HCEC 1CT (cell line): ENCODE results near the gene CFHR1.
"Not testable (repeated sequence)": the region's sequence is repeated elsewhere in the genome, so short reads cannot be mapped to it uniquely, and the experiment has no call there.

Source experiments
- DNase-seq: peaks from one replicate; pipeline ENCODE4 v3.0.0-alpha.2; 2017

Gene CFHR1

DNA sequence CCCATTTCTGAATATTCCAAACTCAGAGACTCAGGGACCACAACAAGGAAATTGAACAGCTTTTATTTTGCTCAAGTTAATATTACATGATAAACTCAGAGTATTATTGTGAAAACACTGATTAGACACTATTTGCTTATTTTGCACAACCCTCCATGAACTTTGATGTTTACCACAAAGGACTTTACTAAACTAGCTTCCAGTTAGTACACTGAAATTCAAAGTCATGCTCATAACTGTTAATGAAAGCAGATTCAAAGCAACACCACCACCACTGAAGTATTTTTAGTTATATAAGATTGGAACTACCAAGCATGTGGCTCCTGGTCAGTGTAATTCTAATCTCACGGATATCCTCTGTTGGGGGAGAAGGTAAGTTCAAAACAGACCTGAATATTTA, at the start of gene CFHR1:
TSS of gene CFHR1 (plus strand) at position 201 of the 400 bp plus-strand sequence. CDS start at position 315, 114 bp downstream.
- DNase-seq = not testable (repeated sequence)

GRCh38 chr1:196769823-196770222, 49.7 kb upstream of the CFHR1 start:
- not testable (repeated sequence) for DNase-seq

DNA sequence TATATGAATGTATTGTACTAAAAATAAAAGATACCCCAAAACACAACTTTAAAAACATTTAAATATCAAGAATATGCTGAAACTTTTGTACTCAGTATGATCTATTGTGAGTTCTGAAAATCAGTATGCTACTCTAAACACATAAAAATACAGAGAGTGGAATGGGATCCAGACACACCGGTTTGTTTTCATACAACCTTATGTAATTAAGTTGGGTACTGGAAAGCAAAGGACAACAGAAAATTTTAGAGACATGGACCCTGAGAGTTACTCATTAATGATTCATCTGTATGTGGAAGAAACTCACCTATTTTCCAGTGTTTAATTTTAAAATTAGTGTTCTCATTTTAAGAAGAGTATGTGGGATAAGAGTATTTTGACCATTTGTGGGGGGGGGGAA, 45.8 kb upstream of the CFHR1 start:
- DNase-seq = no peak

DNA sequence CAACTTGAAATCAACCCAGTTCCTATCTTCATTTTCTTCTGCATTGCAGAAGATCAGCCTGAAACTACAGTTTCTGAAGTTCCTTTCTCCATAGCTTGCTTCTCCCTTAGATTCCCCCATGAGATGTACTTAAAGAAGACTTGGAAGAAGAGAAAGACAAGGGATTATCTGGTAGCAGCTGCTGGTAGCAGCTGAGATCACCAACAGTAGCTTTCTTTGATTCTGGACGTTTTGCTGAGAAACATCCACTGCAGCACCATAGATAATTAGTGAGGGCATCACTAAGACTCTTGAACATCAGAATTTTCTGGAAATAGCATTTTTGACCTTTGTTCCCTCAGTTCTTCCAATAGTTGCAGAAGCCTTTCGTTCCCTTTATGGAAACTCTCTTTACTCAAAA, 45.4 kb upstream of the CFHR1 start:
- no peak for DNase-seq

DNA sequence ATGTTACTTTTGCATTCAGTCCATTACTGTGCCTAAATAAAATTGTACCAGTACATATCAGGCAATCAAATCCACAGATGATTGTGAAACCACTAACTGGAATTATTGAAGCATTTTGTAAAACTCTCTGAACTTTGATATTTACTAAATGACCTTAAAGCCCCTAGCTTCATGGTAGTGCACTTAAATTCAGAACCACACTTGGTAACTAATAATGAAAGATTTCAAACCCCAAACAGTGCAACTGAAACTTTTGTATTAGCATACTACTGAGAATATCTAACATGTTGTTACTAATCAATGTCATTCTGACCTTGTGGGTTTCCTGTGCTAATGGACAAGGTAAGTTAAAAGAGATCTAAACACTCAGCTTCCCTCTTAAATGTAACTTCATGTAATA, 44.9 kb upstream of the CFHR1 start, which contains the start of gene CFHR3:
TSS of gene CFHR3 (plus strand) at position 238 of the 400 bp plus-strand sequence. CDS start at position 285, 47 bp downstream.
- DNase-seq = no peak

DNA sequence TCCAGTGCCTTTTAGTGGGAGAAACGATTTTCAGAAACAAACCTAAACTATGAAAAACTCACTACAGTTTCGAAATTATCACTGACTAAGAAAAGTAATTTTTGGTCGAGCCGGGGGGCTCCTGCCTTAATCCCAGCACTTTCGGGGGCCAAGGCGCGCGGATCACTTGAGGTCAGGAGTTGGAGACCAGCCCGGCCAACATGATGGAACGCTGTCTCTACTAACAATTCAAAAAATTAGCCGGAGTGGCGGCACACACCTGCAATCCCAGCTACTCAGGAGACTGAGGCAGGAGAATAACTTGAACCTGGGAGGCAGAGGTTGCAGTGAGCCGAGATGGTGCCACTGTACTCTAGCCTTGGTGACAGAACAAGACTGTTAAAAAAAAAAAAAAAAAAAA, 41.9 kb upstream of the CFHR1 start:
- no peak for DNase-seq

DNA sequence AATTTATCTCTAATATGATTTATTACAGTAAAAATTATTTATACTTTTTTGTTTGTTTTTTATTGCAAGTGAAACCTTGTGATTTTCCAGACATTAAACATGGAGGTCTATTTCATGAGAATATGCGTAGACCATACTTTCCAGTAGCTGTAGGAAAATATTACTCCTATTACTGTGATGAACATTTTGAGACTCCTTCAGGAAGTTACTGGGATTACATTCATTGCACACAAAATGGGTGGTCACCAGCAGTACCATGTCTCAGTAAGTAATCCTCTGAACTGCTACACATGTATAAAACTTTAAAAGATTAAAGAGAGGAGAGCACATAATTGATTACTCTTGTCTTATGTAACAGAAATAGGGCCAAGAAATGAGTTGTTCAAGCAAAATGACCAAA, 40.4 kb upstream of the CFHR1 start:
- no peak for DNase-seq

GRCh38 chr1:196791252-196791651, 28.3 kb upstream of the CFHR1 start:
- DNase-seq = not testable (repeated sequence)

DNA sequence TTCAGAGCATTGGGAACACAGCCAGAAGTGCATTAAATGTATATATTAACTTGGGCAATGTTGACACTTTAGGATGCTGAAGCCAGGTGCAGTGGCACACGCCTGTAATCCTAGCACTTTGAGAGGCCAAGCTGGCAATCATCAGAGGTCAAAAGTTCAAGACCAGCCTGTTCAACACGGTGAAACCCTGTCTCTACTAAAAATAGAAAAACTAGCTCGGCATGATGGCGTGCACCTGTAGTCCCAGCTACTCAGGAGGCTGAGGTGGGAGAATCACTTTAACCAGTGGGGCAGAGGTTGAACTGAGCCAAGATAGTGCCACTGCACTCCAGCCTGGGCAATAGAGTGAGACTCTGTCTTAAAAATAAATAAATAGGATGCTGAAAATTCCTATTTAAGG, 25.4 kb upstream of the CFHR1 start:
- not testable (repeated sequence) for DNase-seq

- no peak for DNase-seq
These were observed 21.6 kb upstream of the CFHR1 start for GRCh38 chr1:196797891-196798290.

GRCh38 chr1:196801920-196802319, 17.6 kb upstream of the CFHR1 start:
- not testable (repeated sequence) for DNase-seq

- no peak for DNase-seq
These were observed 10.8 kb upstream of the CFHR1 start for GRCh38 chr1:196808529-196809235.

- DNase-seq = not testable (repeated sequence)
These were observed 2.1 kb upstream of the CFHR1 start for GRCh38 chr1:196817442-196817841.

DNA sequence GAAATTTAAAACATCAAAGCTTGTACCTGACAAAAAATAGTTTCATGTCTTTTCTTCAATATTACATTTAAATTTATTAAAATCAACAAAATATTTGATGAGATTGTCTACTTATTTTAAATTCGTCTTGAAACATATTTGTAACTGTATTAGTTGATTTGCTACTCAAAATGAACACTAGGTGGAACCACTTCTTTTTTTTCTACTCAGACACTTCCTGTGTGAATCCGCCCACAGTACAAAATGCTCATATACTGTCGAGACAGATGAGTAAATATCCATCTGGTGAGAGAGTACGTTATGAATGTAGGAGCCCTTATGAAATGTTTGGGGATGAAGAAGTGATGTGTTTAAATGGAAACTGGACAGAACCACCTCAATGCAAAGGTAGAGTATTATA, 8.3 kb downstream of the CFHR1 start:
- DNase-seq = peak; percentile 81

DNA sequence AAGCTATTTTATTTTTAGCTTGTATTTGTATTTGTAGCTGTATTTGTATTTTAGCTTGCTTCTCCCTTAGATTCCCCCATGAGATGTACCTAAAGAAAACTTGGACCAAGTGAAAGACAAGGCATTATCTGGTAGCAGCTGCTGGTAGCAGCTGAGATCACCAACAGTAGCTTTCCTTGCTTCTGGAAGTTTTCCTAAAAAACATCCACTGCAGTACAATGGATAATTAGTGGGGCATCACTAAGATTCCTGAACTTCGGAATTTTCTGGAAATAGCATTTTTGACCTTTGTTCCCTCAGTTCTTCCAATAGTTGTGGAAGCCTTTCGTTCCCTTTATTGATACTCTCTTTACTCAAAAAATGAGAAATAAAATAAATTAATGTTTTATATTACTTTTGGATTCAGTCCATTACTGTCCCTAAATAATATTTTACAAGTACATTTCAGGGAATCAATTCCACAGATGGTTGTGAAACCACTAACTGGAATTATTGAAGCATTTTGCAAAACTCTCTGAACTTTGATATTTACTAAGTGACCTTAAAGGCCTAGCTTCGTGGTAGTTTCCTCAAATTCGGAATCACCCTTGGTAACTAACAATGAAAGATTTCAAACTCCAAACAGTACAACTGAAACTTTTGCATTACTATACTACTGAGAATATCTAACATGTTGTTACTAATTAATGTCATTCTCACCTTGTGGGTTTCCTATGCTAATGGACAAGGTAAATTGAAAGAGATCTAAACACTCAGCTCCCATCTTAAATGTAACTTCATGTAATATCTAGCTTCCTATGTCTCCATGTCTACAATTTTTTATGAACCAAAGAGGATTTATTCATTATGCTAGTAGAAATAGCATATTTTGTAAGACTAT, 30.3 kb downstream of the CFHR1 start:
- not testable (repeated sequence) for DNase-seq

- DNase-seq = no peak
These were observed 36.5 kb downstream of the CFHR1 start for GRCh38 chr1:196856053-196856452.

DNA sequence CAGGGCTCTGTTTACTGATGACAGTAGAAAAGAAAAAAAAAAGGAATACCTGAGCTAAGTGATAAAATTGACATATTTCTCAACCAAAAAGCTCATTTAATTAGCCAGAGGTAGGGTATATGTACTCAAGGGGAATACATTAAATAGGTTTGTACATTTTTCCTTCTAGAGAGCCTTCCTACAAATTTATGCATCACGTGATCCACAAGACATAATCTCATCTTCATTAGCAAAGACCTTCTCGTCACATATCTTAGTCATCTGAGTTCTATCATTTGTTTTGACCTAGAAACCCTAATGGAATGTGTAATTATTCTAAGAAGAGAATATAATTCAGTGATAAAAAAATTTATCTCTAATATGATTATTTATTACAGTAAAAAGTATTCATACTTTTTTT, 37.7 kb downstream of the CFHR1 start:
- DNase-seq = no peak

GRCh38 chr1:196858811-196859210, 39.3 kb downstream of the CFHR1 start:
- no peak for DNase-seq

DNA sequence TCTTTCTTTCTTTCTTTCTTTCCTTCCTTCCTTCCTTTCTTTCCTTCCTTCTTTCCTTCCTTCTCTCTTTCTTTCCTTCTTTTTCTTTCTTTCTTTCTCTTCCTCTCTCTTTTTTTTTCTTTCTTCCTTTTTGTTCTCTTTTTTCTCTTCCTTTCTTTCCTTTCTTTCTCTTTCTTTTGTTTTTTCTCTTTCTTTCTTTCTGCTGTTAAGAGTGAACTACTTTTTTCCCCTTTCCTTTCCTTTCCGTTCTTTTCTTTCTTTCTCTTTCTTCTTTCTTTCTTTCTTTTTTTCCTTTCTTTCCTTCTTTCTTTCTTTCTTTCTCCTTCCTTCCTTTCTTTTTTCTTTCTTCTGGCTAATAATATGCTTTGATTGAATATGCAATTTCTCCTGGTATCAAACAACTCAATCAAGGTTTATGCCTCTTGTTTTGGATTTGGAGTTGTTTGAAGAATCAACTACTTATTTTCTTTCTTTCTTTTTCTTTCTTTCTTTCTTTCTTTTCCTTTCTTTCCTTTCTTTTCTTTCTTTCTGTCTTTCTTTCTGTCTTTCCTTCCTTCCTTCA, 40.9 kb downstream of the CFHR1 start:
- DNase-seq = no peak

DNA sequence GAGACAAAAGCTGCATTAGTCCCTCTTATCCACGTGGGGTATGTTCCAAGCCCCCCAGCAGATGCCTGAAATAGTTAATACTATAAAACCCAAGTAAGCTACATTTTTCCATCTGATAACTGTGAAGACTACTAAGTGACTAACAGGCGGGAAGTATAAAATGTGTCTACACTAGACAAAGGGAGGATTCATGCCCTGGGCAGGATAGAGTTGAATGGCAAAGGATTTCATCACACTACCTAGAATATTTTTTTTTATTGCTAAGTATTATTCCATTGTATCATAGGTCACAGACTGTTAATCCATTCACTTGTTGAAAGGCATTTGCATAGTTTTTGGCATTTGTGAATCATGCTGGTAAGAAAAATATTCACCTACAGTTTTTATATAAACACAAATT, 41.9 kb downstream of the CFHR1 start:
- no peak for DNase-seq

DNA sequence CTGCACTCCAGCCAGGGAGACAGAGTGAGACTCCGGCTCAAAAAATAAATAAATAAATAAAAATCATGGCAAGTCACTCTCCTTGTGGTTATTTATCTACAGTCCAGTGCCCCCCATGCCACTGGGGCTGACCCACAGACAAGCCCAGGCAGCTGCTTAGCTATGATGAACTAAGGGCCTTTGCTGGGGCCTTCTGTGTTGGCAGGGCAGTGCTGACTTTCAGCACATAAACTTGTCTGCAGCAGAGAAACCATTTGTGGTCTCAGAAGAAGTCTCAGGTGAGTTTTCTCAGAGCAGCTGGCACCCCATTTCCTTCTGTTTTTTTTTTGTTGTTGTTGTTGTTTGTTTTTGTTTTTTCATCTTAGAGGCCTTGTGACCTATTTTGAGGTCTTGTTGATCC, 47.4 kb downstream of the CFHR1 start:
- no peak for DNase-seq

DNA sequence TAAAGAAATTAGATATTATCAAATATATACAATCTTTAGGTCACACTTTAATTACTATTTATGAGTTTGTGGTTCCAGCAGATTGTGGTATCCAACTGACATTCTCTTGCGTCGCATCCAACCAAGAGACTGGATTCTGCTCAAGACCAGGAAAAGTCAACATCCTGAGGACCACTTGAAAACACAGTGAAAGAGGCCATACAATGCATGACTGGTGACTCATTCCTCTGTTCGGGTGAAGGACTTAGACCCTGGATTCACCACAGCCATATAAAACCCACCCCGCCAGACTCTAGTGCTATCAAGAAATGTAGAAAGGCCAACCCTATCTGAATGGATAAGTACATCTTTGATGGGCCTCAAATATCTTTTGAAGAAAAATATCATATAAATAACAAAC, 53.9 kb downstream of the CFHR1 start:
- no peak for DNase-seq

GRCh38 chr1:196875935-196876334, 56.4 kb downstream of the CFHR1 start:
- no peak for DNase-seq

DNA sequence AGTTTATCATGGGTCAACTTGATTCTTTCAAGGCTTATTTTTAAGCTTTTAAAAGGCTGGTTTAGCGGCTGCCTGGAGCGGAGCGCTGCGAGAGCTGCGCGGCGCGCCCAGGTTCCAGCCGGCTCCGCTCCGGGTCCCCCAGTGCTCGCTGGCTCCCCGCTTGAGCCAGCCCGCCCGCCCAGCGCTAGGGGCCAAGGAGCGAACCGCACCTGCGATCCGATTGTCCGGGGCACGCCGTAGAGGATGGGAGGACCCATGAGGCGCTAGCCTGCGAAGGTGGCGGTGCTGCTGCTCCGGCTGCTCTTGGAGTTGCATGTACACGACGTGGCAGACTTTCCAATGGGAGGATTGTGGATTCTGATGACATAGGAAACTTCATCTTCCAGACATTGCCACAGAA, 58.4 kb downstream of the CFHR1 start:
- DNase-seq = no peak
